HepG2 (cell line): ENCODE data around the gene TDRD9. TPM values are rescaled to one million over a fixed set of nuclear protein-coding genes. Genes with fewer than 3 reads are reported as not detected.

Experiments
- ATAC-seq: fragments of 200-7000 bp; cut with Tn5 transposase; 3 replicates; pipeline ENCODE4 v1.9.1; 2020; ENCODE audit warnings: mild to moderate bottlenecking, moderate library complexity
- BruUV-seq: library from RNA; stranded (reverse); fragments of 400-500 nt; replicated peaks from 2 replicates; lab custom pipeline; 2021; lab: Mats Ljungman, UMichigan
- CTCF ChIA-PET: fragments of 300-600 bp; formaldehyde crosslinking; extraction: SDS; loops from one replicate; lab custom pipeline; 2021; ENCODE audit warnings: low total read pairs, inconsistent platforms, low intra/inter-chr PET ratio; lab: Yijun Ruan, JAX
- POLR2A ChIA-PET: fragments of 350-600 bp; sonication (Branson Sonifier 250); formaldehyde crosslinking; loops from one replicate; lab custom pipeline; 2020; ENCODE audit warnings: antibody characterized with exemption, inconsistent platforms; lab: Yijun Ruan, JAX
- DNase-seq: peaks from one replicate; pipeline ENCODE4 v3.0.0-alpha.2; 2015; ENCODE audit warnings: low spot score
- FAIRE-seq: peaks from 3 replicates; lab custom pipeline; 2011; peaks lifted over from hg19 to GRCh38; lab: Jason Lieb, UNC
- H2AFZ ChIP-seq: one replicate; pipeline ENCODE4 v1.6.1; 2011; ENCODE audit warnings: low read length, inconsistent platforms
- H3K27ac ChIP-seq: fragments of 300-600 bp; 3 replicates; pipeline ENCODE4 v1.8.0; 2011; ENCODE audit warnings: mixed run types, mild to moderate bottlenecking, mixed read lengths, low read length, inconsistent platforms; ENCODE audit not compliant: insufficient read depth; ENCODE audit errors: extremely low read length
- H3K27me3 ChIP-seq, 2 experiments: fragments of 200-600 bp in 1 of 2; 2 replicates in 1 of 2; 3 replicates in 1 of 2; pipeline versions ENCODE4 v1.6.0 to v1.8.0; 2011; ENCODE audit warnings: low read length in 2 of 2, mild to moderate bottlenecking in 2 of 2, moderate library complexity in 2 of 2, inconsistent platforms in 1 of 2; ENCODE audit not compliant: insufficient read depth in 2 of 2, control insufficient read depth in 1 of 2
- H3K36me3 ChIP-seq, 2 experiments: fragments of 200-600 bp in 1 of 2; replicated peaks in 1 of 2; 2 replicates in 1 of 2; 3 replicates in 1 of 2; pipeline versions ENCODE4 v1.5.1 to v1.8.0; 2011; ENCODE audit warnings: low read length in 2 of 2, inconsistent platforms in 1 of 2; ENCODE audit not compliant: insufficient read depth in 2 of 2, control insufficient read depth in 1 of 2
- H3K4me1 ChIP-seq: 2 replicates; pipeline ENCODE4 v1.5.1; 2012; ENCODE audit warnings: low read length, inconsistent platforms; ENCODE audit not compliant: insufficient read depth
- H3K4me2 ChIP-seq: 2 replicates; pipeline ENCODE4 v1.6.0; 2011; ENCODE audit warnings: low read depth, low read length, inconsistent platforms
- H3K4me3 ChIP-seq, 3 experiments: fragments of 200-600 bp in 1 of 3; sonication (generic), shearing (Covaris generic) in 1 of 3; replicated peaks in 1 of 3; 2 replicates each; pipeline ENCODE4 v1.5.1; 2011 to 2016; ENCODE audit warnings: low read length in 3 of 3, inconsistent platforms in 2 of 3, low read depth in 2 of 3, mild to moderate bottlenecking in 2 of 3, control low read depth in 1 of 3, mixed read lengths in 1 of 3; ENCODE audit not compliant: insufficient read depth in 1 of 3
- H3K79me2 ChIP-seq: one replicate; pipeline ENCODE4 v1.6.1; 2011; ENCODE audit warnings: low read length, inconsistent platforms; ENCODE audit not compliant: insufficient read depth
- H3K9ac ChIP-seq: 2 replicates; pipeline ENCODE4 v1.6.0; 2011; ENCODE audit warnings: mild to moderate bottlenecking, low read depth, low read length, inconsistent platforms; ENCODE audit not compliant: insufficient read depth
- H3K9me3 ChIP-seq: 2 replicates; pipeline ENCODE4 v1.5.1; 2012; ENCODE audit warnings: mild to moderate bottlenecking, low read length
- H4K20me1 ChIP-seq: 2 replicates; pipeline ENCODE4 v1.6.0; 2011; ENCODE audit warnings: inconsistent platforms, mild to moderate bottlenecking, low read length, moderate library complexity; ENCODE audit not compliant: insufficient read depth
- FOXP1 ChIP-seq, 2 experiments: fragments of 450-650 bp in 1 of 2; IDR thresholded peaks; 2 replicates each; pipeline ENCODE4 v1.6.1; 2017 to 2018; ENCODE audit warnings: antibody characterized with exemption in 1 of 2
- GTF2F1 ChIP-seq: fragments of 150-350 bp; IDR thresholded peaks from 2 replicates; pipeline ENCODE4 v1.6.1; 2014; ENCODE audit warnings: low read length
- JUNB ChIP-seq: sonication (generic); formaldehyde crosslinking; IDR thresholded peaks from 2 replicates; pipeline ENCODE4 v1.8.0; 2022; ENCODE audit warnings: missing genetic modification reagents, mild to moderate bottlenecking, borderline replicate concordance
- POLR2A ChIP-seq, 2 experiments: IDR thresholded peaks; 2 replicates each; pipeline ENCODE4 v1.6.1; 2011; ENCODE audit warnings: low read depth in 2 of 2, low read length in 2 of 2, mild to moderate bottlenecking in 1 of 2, moderate library complexity in 1 of 2; ENCODE audit not compliant: insufficient read depth in 1 of 2
- ZBTB42 ChIP-seq: sonication (generic); formaldehyde crosslinking; IDR thresholded peaks from 2 replicates; pipeline ENCODE4 v1.5.0; 2020; ENCODE audit warnings: mild to moderate bottlenecking, missing genetic modification reagents
- ZNF329 ChIP-seq: sonication (generic); formaldehyde crosslinking; IDR thresholded peaks from 2 replicates; pipeline ENCODE4 v1.9.0; 2021; ENCODE audit warnings: low read depth, mild to moderate bottlenecking, missing genetic modification reagents
- ZNF790 ChIP-seq: sonication (generic); formaldehyde crosslinking; IDR thresholded peaks from 2 replicates; pipeline ENCODE4 v1.8.0; 2022; ENCODE audit warnings: missing genetic modification reagents, mild to moderate bottlenecking, borderline replicate concordance
- WGBS: methylation state at CpG from one replicate; pipeline ENCODE4 v1.1.6; 2017; ENCODE audit warnings: low lambda C conversion rate; 5-methylcytosine and 5-hydroxymethylcytosine counted together
- in situ Hi-C: cut with HindIII; loops from 2 replicates; pipeline ENCODE4 v1.10.0; 2017; ENCODE audit warnings: low pct_unique_long_range_greater_than_20kb; ENCODE audit not compliant: extremely low pct_ligation_motif_present
- intact Hi-C: fragments of 100-400 bp; cut with micrococcal nuclease; formaldehyde crosslinking; loops from one replicate; pipeline ENCODE4 v1.10.0; 2022; ENCODE audit not compliant: unreplicated experiment
- polyA plus RNA-seq, 8 experiments: library from polyadenylated mRNA; depleted of rRNA in 3 of 8; stranded (reverse) in 7 of 8; unstranded in 1 of 8; fragments of >200 nt; fragmentation: Illumina TruSeq in 4 of 8; extraction: Trizol in 4 of 8; gene quantifications; 2 replicates each; pipeline versions ENCODE4 v1.2.1 to v1.2.3, GENCODE V29; 2011 to 2016; ENCODE audit warnings: low read depth in 4 of 8, missing spikeins in 1 of 8, mixed read lengths in 1 of 8; ENCODE audit not compliant: insufficient read depth in 1 of 8
- total RNA-seq, 5 experiments: library from RNA; depleted of rRNA; stranded (reverse); fragments of >200 nt; fragmentation: Illumina TruSeq; extraction: Trizol; gene quantifications; 2 replicates each; pipeline ENCODE4 v1.2.3, GENCODE V29; 2016; ENCODE audit warnings: low read depth in 1 of 5
- TF ChIP-seq, protein P1 (sequence below): sonication (generic); formaldehyde crosslinking; IDR thresholded peaks from 2 replicates; pipeline ENCODE4 v1.8.0; 2023; ENCODE audit warnings: mild to moderate bottlenecking, missing genetic modification reagents
- TF ChIP-seq, protein P2 (sequence below): sonication (generic); formaldehyde crosslinking; IDR thresholded peaks from 2 replicates; pipeline ENCODE4 v1.8.0; 2022; ENCODE audit warnings: mild to moderate bottlenecking, missing genetic modification reagents, moderate library complexity

TDRD9 gene
- total and polyA plus RNA-seq, 2 of the 13 experiments (the other 11 are each of a cell fraction or from before 2014, with no cell fraction given): not detected

DNA sequence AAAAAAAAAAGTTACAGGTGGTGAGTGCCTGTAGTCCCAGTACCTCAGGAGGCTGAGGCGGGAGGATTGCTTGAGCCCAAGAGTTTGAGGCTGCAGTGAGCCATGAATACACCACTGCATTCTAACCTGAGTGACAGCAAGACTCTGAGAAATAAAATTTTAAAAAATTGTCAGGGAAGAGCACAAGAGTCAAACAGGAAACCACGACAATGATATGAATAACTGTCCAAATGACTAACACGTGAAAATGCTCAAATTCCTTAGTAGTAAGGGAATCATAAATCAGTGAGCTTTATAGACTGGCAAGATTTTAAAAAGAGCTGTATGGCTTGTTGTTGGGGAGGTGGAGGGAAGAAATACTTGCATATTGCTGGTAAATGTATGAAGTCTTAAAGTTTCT, 144.3 kb downstream of the TDRD9 start:
- H3K9ac ChIP-seq: no peak overlapping the region
- in situ Hi-C loops: no loop called here
- TF ChIP-seq POLR2A (IDR thresholded peaks at IDR 0.05; ENCODE audit: insufficient read depth in 1 of 2, low read depth in 2 of 2, low read length in 2 of 2) (no peak), GTF2F1 (no peak), ZBTB42 (CRISPR knock-in tag) (no peak), ZNF329 (CRISPR knock-in tag) (no peak), ZNF790 (no peak), FOXP1 (IDR thresholded peaks at IDR 0.05) (no peak), FOXP1 (CRISPR knock-in tag; IDR thresholded peaks at IDR 0.05) (no peak), JUNB (no peak)
- TF ChIP-seq, protein P1, sequence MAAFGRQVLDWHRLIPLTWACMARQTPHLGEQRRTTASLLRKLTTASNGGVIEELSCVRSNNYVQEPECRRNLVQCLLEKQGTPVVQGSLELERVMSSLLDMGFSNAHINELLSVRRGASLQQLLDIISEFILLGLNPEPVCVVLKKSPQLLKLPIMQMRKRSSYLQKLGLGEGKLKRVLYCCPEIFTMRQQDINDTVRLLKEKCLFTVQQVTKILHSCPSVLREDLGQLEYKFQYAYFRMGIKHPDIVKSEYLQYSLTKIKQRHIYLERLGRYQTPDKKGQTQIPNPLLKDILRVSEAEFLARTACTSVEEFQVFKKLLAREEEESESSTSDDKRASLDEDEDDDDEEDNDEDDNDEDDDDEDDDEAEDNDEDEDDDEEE (CRISPR knock-in tag): no peak
- TF ChIP-seq, protein P2, sequence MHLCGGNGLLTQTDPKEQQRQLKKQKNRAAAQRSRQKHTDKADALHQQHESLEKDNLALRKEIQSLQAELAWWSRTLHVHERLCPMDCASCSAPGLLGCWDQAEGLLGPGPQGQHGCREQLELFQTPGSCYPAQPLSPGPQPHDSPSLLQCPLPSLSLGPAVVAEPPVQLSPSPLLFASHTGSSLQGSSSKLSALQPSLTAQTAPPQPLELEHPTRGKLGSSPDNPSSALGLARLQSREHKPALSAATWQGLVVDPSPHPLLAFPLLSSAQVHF (CRISPR knock-in tag): no peak
- FAIRE-seq (no peak), ATAC-seq (no peak), DNase-seq (no peak)
- no peaks in the 10 kb centered on the region for H3K4me1 ChIP-seq
- POLR2A ChIA-PET: no interaction called here
- BruUV-seq: no TSS peak
- H3K4me3 ChIP-seq: no peak overlapping the region
- H3K4me2 ChIP-seq: no peak overlapping the region
- peaks cover 2 to 33% of the 10 kb centered on the region in 2 experiments; a peak in 3 of 5 replicates for H3K27me3 ChIP-seq
- intact Hi-C loops: no loop called here
- no peaks in the 10 kb centered on the region for H3K79me2 ChIP-seq
- H4K20me1 ChIP-seq: no peaks in the 10 kb centered on the region
- 35% methylated on average over 3 of the region's 3 CpGs for WGBS
- no peak overlapping the region for H2AFZ ChIP-seq
- peaks cover 7% of the 10 kb centered on the region; the same call in 1 of the 2 replicates for H3K9me3 ChIP-seq
- no peak overlapping the region for H3K27ac ChIP-seq
- CTCF ChIA-PET: no interaction called here
- H3K36me3 ChIP-seq: no peaks in the 10 kb centered on the region
